ENCODE results near the gene PARD3B.

- TF ChIP-seq CTCF (IDR thresholded peaks at IDR 0.05), result no peak
- TF ChIP-seq POLR2A (IDR thresholded peaks at IDR 0.05), result no peak
Observed at GRCh38 chr2:205465791-205466190, 920.5 kb downstream of the PARD3B start.

Measured in prostate gland (tissue), 2 donors.